ENCODE measurements around the gene ETV7. TPM values are rescaled to one million over a fixed set of nuclear protein-coding genes. Genes with fewer than 3 reads are reported as not detected.
A peak's percentile ranks its signal among the peaks of the same experiment; 100 is the strongest.

Gene ETV7
- total and polyA plus RNA-seq, 2 of the 13 experiments (the other 11 are each of a cell fraction or from before 2014, with no cell fraction given): not detected

- TF ChIP-seq ZFP91 (CRISPR knock-in tag; IDR thresholded peaks at IDR 0.05; ENCODE audit: borderline replicate concordance) (peak; percentile 96), ZBTB39 (CRISPR knock-in tag; IDR thresholded peaks at IDR 0.05) (peak; percentile 76; the same call in 1 of the 2 replicates), SATB2 (CRISPR knock-in tag; IDR thresholded peaks at IDR 0.05) (no peak), ZKSCAN8 (CRISPR knock-in tag; IDR thresholded peaks at IDR 0.05; ENCODE audit: borderline replicate concordance) (peak; percentile 58; the same call in 1 of the 2 replicates), ETS1 (CRISPR knock-in tag; IDR thresholded peaks at IDR 0.05) (no peak), ZZZ3 (CRISPR knock-in tag; IDR thresholded peaks at IDR 0.05; ENCODE audit: borderline replicate concordance) (peak; percentile 57; the same call in 1 of the 2 replicates), ZNF264 (CRISPR knock-in tag; IDR thresholded peaks at IDR 0.05) (peak; percentile 48; the same call in 1 of the 2 replicates), UBTF (CRISPR knock-in tag; IDR thresholded peaks at IDR 0.05) (peak; percentile 71), ZNF574 (CRISPR knock-in tag; IDR thresholded peaks at IDR 0.05) (peak; percentile 83), GMEB1 (CRISPR knock-in tag; IDR thresholded peaks at IDR 0.05; ENCODE audit: borderline replicate concordance) (peak; percentile 96), ZNF276 (CRISPR knock-in tag; IDR thresholded peaks at IDR 0.05; ENCODE audit: low read depth) (0 out of 2 replicates have a peak, but pooled peaks have one; percentile 39), ZNF709 (CRISPR knock-in tag; IDR thresholded peaks at IDR 0.05) (peak; percentile 52; the same call in 1 of the 2 replicates), GZF1 (CRISPR knock-in tag; IDR thresholded peaks at IDR 0.05) (0 out of 2 replicates have a peak, but pooled peaks have one; percentile 61)
These were observed 35.8 kb upstream of the ETV7 start (continued) for GRCh38 chr6:36423101-36423824.
